ES-I3 (cell line): ENCODE results near the gene CROCC2.

Experiments used
- H3K36me3 ChIP-seq: 2 replicates; pipeline ENCODE4 v1.6.1; 2013; ENCODE audit warnings: mild to moderate bottlenecking, low read length, control low read depth, moderate library complexity; ENCODE audit not compliant: insufficient read depth
- H3K4me1 ChIP-seq: 2 replicates; pipeline ENCODE4 v1.6.1; 2013; ENCODE audit warnings: mild to moderate bottlenecking, control low read depth, low read length; ENCODE audit not compliant: insufficient read depth
- H3K9ac ChIP-seq: 2 replicates; pipeline ENCODE4 v1.6.1; 2013; ENCODE audit warnings: low read depth, mild to moderate bottlenecking, low read length, moderate library complexity
- H3K9me3 ChIP-seq: 2 replicates; pipeline ENCODE4 v1.6.1; 2013; ENCODE audit warnings: mild to moderate bottlenecking, low read length, moderate library complexity; ENCODE audit not compliant: control insufficient read depth, insufficient read depth

CROCC2 gene

GRCh38 chr2:240953426-240954410 is 47.6 kb downstream of the CROCC2 start:
- H3K9me3 ChIP-seq, result no peaks in the 10 kb centered on the region
- H3K9ac ChIP-seq, result no peak overlapping the region
- H3K36me3 ChIP-seq, result no peaks in the 10 kb centered on the region
- H3K4me1 ChIP-seq, result peaks cover 13% of the 10 kb centered on the region

- H3K9ac ChIP-seq, result no peak overlapping the region
- peaks cover 13% of the 10 kb centered on the region for H3K4me1 ChIP-seq
- H3K9me3 ChIP-seq, result no peaks in the 10 kb centered on the region
- H3K36me3 ChIP-seq, result no peaks in the 10 kb centered on the region
These were observed 48.5 kb downstream of the CROCC2 start for GRCh38 chr2:240954436-240955305.

GRCh38 chr2:240955306-240956170 is 49.4 kb downstream of the CROCC2 start:
- Histone ChIP-seq H3K9me3 (no peaks in the 10 kb centered on the region), H3K36me3 (no peaks in the 10 kb centered on the region), H3K4me1 (peaks cover 13% of the 10 kb centered on the region), H3K9ac (no peak overlapping the region)

GRCh38 chr2:240956171-240956934 is 50.2 kb downstream of the CROCC2 start:
- H3K36me3 ChIP-seq, result no peaks in the 10 kb centered on the region
- H3K9me3 ChIP-seq, result no peaks in the 10 kb centered on the region
- H3K9ac ChIP-seq, result no peak overlapping the region
- peaks cover 18% of the 10 kb centered on the region for H3K4me1 ChIP-seq

GRCh38 chr2:240956935-240957655 is 51.0 kb downstream of the CROCC2 start:
- peaks cover 22% of the 10 kb centered on the region for H3K4me1 ChIP-seq
- H3K9ac ChIP-seq, result no peak overlapping the region
- H3K36me3 ChIP-seq, result no peaks in the 10 kb centered on the region
- no peaks in the 10 kb centered on the region for H3K9me3 ChIP-seq

GRCh38 chr2:240957656-240958365 is 51.7 kb downstream of the CROCC2 start:
- H3K4me1 ChIP-seq, result peaks cover 22% of the 10 kb centered on the region
- no peaks in the 10 kb centered on the region for H3K9me3 ChIP-seq
- no peak overlapping the region for H3K9ac ChIP-seq
- H3K36me3 ChIP-seq, result no peaks in the 10 kb centered on the region

- Histone ChIP-seq H3K9me3 (no peaks in the 10 kb centered on the region), H3K9ac (no peak overlapping the region), H3K36me3 (no peaks in the 10 kb centered on the region), H3K4me1 (peaks cover 22% of the 10 kb centered on the region)
These were observed 52.5 kb downstream of the CROCC2 start for GRCh38 chr2:240958366-240959213.

GRCh38 chr2:240959214-240959940 is 53.2 kb downstream of the CROCC2 start:
- Histone ChIP-seq H3K9ac (no peak overlapping the region), H3K36me3 (no peaks in the 10 kb centered on the region), H3K9me3 (no peaks in the 10 kb centered on the region), H3K4me1 (peaks cover 18% of the 10 kb centered on the region)

GRCh38 chr2:240959941-240960308 is 53.8 kb downstream of the CROCC2 start:
- peaks cover 12% of the 10 kb centered on the region for H3K4me1 ChIP-seq
- H3K9ac ChIP-seq, result no peak overlapping the region
- no peaks in the 10 kb centered on the region for H3K9me3 ChIP-seq
- no peaks in the 10 kb centered on the region for H3K36me3 ChIP-seq

GRCh38 chr2:240960309-240960970 is 54.3 kb downstream of the CROCC2 start:
- H3K9ac ChIP-seq, result no peak overlapping the region
- peaks cover 9% of the 10 kb centered on the region for H3K4me1 ChIP-seq
- no peaks in the 10 kb centered on the region for H3K36me3 ChIP-seq
- no peaks in the 10 kb centered on the region for H3K9me3 ChIP-seq
